ENCODE measurements around the gene RAP1GAP.

Gene RAP1GAP

DNA sequence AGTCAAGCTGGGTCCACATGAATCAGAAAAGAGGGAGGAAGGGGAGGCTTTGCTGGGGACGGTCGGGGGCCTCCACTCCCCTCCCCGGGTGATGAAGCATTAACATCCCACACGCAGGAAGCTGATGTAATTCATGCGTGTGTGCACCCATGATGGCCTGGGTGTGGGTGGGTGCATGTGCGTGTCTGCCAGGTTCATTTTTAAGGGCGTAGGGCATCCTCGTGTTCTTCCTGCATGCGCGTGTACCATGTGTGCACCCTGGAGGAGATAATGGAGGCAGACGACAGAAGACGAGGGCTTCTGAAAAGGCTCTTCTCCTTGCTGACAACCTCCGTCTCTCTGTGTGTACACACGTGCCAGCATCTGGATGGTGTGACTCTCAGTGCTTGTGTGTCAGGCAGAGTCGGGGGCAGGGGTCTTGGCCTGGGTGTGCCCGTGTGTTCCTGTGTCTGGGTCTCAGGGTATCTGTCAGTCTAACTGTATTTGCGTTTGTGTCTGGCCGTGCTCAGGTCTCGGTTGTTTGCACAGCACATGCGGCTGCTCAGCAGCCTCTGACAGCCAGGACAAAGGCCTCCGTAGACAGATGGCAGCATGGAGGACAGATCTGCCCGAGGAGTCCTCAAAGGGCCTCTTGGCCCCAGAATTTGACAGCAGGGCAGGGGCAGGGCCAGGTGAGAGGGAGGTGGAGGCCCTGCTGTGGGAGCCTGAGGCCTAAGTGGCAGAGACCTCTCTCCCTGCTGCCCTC, 2.4 kb downstream of the RAP1GAP start:
- DNase-seq (ENCODE audit: low read depth), result no peak
- TF ChIP-seq, protein P1, sequence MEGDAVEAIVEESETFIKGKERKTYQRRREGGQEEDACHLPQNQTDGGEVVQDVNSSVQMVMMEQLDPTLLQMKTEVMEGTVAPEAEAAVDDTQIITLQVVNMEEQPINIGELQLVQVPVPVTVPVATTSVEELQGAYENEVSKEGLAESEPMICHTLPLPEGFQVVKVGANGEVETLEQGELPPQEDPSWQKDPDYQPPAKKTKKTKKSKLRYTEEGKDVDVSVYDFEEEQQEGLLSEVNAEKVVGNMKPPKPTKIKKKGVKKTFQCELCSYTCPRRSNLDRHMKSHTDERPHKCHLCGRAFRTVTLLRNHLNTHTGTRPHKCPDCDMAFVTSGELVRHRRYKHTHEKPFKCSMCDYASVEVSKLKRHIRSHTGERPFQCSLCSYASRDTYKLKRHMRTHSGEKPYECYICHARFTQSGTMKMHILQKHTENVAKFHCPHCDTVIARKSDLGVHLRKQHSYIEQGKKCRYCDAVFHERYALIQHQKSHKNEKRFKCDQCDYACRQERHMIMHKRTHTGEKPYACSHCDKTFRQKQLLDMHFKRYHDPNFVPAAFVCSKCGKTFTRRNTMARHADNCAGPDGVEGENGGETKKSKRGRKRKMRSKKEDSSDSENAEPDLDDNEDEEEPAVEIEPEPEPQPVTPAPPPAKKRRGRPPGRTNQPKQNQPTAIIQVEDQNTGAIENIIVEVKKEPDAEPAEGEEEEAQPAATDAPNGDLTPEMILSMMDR (IDR thresholded peaks at IDR 0.05; ENCODE audit: low read depth, low read length, missing control alignments), result no peak
- no peak overlapping the region for H3K4me3 ChIP-seq (ENCODE audit: low read depth, low read length)

DNA sequence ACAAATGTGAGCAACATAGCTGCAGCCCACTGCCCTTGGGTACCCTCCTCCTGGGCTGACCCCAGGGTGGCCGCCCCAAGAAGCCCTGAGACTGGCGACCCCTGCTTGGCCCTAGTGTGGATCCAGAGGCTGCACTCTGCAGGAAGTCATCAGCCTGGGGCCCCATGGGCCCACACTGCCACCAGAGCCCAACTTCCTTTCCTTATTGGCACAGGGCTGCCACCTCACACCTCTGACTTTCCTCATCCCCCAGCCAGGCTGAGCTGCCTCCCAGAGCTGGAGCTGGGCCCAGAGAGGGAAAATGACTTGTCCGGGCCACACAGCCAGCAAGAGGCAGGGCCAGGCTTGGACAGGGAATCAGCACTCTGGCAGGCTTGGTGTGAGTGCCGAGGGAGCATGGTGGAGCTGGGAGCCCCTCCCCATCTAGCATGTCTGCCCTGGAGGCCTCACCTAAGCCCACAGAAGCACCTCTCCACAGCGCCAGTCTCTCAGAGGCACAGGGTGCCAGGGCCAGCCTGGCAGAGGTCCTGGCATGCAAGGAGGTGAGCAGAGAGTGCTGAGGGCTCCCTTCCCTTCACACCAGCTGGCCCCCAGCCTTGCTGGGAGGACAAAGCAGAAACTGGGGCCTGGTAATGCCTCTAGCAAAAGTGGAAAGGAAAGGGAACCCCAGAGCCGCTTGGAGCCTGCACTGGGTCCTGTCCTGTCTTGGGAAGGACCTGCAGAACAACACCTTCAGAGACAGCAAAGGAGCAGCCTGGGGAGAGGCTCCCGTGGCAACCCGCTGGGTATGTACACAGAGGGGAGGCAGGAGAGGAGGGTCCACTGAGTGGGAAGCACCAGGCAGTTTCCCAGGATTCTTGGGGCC, 3.2 kb downstream of the RAP1GAP start:
- H3K4me3 ChIP-seq (ENCODE audit: low read depth, low read length), result no peak overlapping the region
- DNase-seq (ENCODE audit: low read depth), result no peak
- TF ChIP-seq, protein P1 (IDR thresholded peaks at IDR 0.05; ENCODE audit: low read depth, low read length, missing control alignments), result no peak

DNA sequence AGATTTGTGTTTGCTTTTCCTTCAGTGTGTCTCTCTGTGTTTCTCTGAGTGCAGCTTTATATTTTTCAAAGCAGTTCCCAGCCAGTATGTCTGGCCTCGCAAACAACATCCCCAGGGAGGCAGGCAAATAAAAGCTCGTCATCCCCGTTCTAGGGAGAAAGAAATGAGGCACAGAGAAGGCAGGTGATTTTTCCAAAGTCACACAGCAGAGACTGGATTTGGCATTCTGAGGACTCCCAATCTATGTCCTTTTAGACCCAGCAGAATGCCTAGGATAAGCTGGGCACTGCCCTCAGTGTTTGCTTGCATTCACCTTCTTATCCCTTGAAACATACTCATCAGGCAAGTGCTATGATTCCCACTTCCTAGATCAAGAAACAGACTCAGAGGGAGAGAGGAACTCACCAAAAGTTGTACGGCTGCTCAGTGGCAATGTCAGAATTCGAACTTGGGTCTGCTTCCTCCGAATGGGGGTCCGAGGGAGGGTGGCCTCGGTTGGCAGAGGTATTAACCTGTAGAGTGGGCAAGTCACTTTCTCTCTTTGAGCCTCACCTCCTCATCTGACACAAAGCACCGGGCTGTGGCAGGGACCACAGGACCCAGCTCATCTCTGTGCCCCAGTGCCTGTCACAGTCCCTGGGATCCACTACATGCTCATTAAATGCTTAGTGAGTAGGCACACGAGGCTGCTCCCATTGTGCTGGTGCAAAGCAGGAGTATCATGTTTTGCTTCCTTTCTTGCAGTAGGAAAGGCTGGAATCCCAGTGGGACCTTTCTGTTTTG, 4.2 kb downstream of the RAP1GAP start:
- H3K4me3 ChIP-seq (ENCODE audit: low read depth, low read length), result no peak overlapping the region
- no peak for DNase-seq (ENCODE audit: low read depth)
- TF ChIP-seq, protein P1 (IDR thresholded peaks at IDR 0.05; ENCODE audit: low read depth, low read length, missing control alignments), result no peak

DNA sequence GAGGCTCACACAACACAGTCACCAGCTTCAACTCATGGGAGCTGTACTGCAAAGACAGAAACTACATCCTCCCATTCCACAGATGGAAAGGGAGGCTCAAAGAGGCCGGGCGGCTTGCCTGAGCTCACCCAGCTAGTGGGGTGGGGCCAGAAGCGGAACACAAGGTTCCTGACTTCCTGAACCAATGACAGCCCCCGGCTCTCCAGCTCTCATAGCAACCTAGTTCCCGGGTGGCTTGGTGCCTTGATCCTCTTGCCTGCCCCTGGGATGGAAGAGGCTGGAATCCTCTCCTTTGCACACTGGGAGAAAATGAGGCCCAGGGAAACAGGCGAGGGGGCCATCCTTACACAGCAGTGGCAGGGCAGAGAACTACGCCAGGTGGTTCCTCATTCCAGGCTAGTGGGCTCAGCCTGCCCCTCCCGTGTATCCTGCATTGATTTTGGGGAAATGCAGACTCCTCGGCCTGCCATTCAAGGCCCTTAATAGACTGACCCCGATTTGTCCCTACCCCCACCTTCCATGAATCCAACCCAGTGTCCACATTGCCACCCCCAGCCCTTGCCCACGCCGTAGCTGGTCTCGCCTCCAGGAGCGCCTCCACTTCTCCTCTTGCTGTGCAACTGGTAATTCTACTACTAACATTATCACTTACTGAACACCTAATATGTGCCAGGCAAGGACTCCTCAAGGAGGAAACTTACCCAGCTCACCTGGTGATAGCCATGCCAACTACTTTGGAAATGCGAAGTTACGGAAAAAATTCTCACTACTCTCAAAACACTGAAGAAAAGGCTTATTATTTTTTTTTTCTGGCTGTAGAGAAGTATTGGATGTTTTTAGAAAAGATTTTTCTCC, 5.0 kb downstream of the RAP1GAP start:
- DNase-seq (ENCODE audit: low read depth), result no peak
- no peak overlapping the region for H3K4me3 ChIP-seq (ENCODE audit: low read depth, low read length)
- TF ChIP-seq, protein P1 (IDR thresholded peaks at IDR 0.05; ENCODE audit: low read depth, low read length, missing control alignments), result no peak

DNA sequence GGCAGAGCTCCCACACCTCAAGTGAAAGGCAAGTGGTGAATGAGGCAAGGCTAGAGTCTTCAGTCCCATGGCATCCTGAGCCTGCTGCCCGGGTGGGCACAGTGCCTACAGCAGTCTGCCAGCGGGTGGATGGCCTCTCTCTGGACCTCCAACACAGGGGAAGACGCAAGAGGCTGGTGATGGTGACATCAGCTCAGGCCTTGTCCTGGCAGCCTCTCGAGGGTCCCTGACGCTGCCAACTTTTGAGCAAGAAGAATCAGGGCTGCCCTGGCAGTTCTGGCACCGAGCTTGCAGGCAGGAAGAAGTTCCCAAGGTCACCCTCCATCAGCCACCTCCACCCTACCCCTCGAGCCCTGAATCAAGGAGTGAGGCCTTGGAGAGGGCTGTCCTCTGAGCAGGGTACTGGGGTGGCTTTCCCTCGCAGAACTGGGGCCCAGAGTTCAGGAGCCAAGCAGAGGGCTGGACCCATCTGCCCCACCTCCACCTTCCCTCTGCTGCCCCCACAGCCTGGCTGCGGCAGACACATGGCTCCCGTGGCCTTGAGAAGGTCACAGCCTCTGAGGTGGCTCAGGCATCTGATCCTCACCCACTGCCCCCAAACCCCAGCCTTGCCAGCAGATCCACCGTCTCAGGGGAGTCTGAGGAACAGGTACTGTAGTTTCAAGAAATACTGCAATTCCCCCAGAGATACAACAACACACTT, 5.8 kb downstream of the RAP1GAP start:
- H3K4me3 ChIP-seq (ENCODE audit: low read depth, low read length), result no peak overlapping the region
- DNase-seq (ENCODE audit: low read depth), result no peak
- TF ChIP-seq, protein P1 (IDR thresholded peaks at IDR 0.05; ENCODE audit: low read depth, low read length, missing control alignments), result no peak
